VCaP (cell line): ENCODE results near the gene JADE2.
A peak's percentile ranks its signal among the peaks of the same experiment; 100 is the strongest.

Experiments used
- H3K27ac ChIP-seq: fragments of 450-650 bp; 2 replicates; pipeline ENCODE4 v1.5.1; 2017
- CTCF ChIP-seq: fragments of 450-650 bp; conservative IDR thresholded peaks from 2 replicates; pipeline ENCODE4 v1.5.1; 2017; ENCODE audit warnings: mild to moderate bottlenecking, moderate library complexity

JADE2 gene

GRCh38 chr5:134614450-134615085, 89.1 kb downstream of the JADE2 start:
- TF ChIP-seq CTCF = no peak
- no peak overlapping the region for H3K27ac ChIP-seq

GRCh38 chr5:134620634-134621033, 95.2 kb downstream of the JADE2 start:
- H3K27ac ChIP-seq = no peak overlapping the region
- TF ChIP-seq CTCF = no peak

GRCh38 chr5:134625559-134625958, 100.1 kb downstream of the JADE2 start:
- no peak for TF ChIP-seq CTCF
- peak overlapping the region; percentile 83 for H3K27ac ChIP-seq

- peak overlapping the region; percentile 83 for H3K27ac ChIP-seq
- no peak for TF ChIP-seq CTCF
Measured at GRCh38 chr5:134626369-134627014, 101.0 kb downstream of the JADE2 start.
